ENCODE results near the gene ITGA1.
"Not testable (repeated sequence)": the region's sequence is repeated elsewhere in the genome, so short reads cannot be mapped to it uniquely, and the experiment has no call there.

ITGA1 gene

GRCh38 chr5:52811067-52811749 is 23.5 kb downstream of the ITGA1 start:
- Histone ChIP-seq H3K27ac (ENCODE audit: low read depth, low read length) (no peak overlapping the region), H3K9ac (ENCODE audit: low read length) (no peak overlapping the region), H3K9me3 (ENCODE audit: control insufficient read depth, insufficient read depth, low read depth, low read length) (no peaks in the 10 kb centered on the region), H3K4me3 (ENCODE audit: low read depth, low read length) (no peak overlapping the region), H3K36me3 (ENCODE audit: control insufficient read depth, insufficient read depth, low read length) (no peaks in the 10 kb centered on the region), H3K27me3 (ENCODE audit: control insufficient read depth, insufficient read depth, low read length) (no peaks in the 10 kb centered on the region), H3K4me1 (ENCODE audit: control insufficient read depth, insufficient read depth, low read length) (no peaks in the 10 kb centered on the region)

- Histone ChIP-seq H3K27ac (ENCODE audit: low read depth, low read length) (no peak overlapping the region), H3K9ac (ENCODE audit: low read length) (no peak overlapping the region), H3K36me3 (ENCODE audit: control insufficient read depth, insufficient read depth, low read length) (no peaks in the 10 kb centered on the region), H3K27me3 (ENCODE audit: control insufficient read depth, insufficient read depth, low read length) (no peaks in the 10 kb centered on the region), H3K4me1 (ENCODE audit: control insufficient read depth, insufficient read depth, low read length) (peaks cover 6% of the 10 kb centered on the region; the same call in 1 of the 2 replicates), H3K4me3 (ENCODE audit: low read depth, low read length) (no peak overlapping the region), H3K9me3 (ENCODE audit: control insufficient read depth, insufficient read depth, low read depth, low read length) (no peaks in the 10 kb centered on the region)
Measured at GRCh38 chr5:52814352-52815148, 26.8 kb downstream of the ITGA1 start.

- Histone ChIP-seq H3K9me3 (ENCODE audit: control insufficient read depth, insufficient read depth, low read depth, low read length) (no peaks in the 10 kb centered on the region), H3K4me1 (ENCODE audit: control insufficient read depth, insufficient read depth, low read length) (peaks cover 6% of the 10 kb centered on the region; the same call in 1 of the 2 replicates), H3K4me3 (ENCODE audit: low read depth, low read length) (no peak overlapping the region), H3K27me3 (ENCODE audit: control insufficient read depth, insufficient read depth, low read length) (no peaks in the 10 kb centered on the region), H3K36me3 (ENCODE audit: control insufficient read depth, insufficient read depth, low read length) (no peaks in the 10 kb centered on the region), H3K27ac (ENCODE audit: low read depth, low read length) (no peak overlapping the region), H3K9ac (ENCODE audit: low read length) (no peak overlapping the region)
Measured at GRCh38 chr5:52817818-52818217, 30.1 kb downstream of the ITGA1 start.

GRCh38 chr5:52818360-52818759 is 30.6 kb downstream of the ITGA1 start:
- H3K9me3 ChIP-seq (ENCODE audit: control insufficient read depth, insufficient read depth, low read depth, low read length), result no peaks in the 10 kb centered on the region
- H3K9ac ChIP-seq (ENCODE audit: low read length), result no peak overlapping the region
- H3K4me1 ChIP-seq (ENCODE audit: control insufficient read depth, insufficient read depth, low read length), result peaks cover 6% of the 10 kb centered on the region; the same call in 1 of the 2 replicates
- no peak overlapping the region for H3K27ac ChIP-seq (ENCODE audit: low read depth, low read length)
- H3K36me3 ChIP-seq (ENCODE audit: control insufficient read depth, insufficient read depth, low read length), result no peaks in the 10 kb centered on the region
- no peak overlapping the region for H3K4me3 ChIP-seq (ENCODE audit: low read depth, low read length)
- no peaks in the 10 kb centered on the region for H3K27me3 ChIP-seq (ENCODE audit: control insufficient read depth, insufficient read depth, low read length)

GRCh38 chr5:52818807-52819206 is 31.1 kb downstream of the ITGA1 start:
- H3K9me3 ChIP-seq (ENCODE audit: control insufficient read depth, insufficient read depth, low read depth, low read length); H3K36me3 ChIP-seq (ENCODE audit: control insufficient read depth, insufficient read depth, low read length); H3K4me1 ChIP-seq (ENCODE audit: control insufficient read depth, insufficient read depth, low read length); H3K4me3 ChIP-seq (ENCODE audit: low read depth, low read length); H3K27me3 ChIP-seq (ENCODE audit: control insufficient read depth, insufficient read depth, low read length); H3K9ac ChIP-seq (ENCODE audit: low read length); H3K27ac ChIP-seq (ENCODE audit: low read depth, low read length): not testable (repeated sequence)

GRCh38 chr5:52821901-52822300 is 34.2 kb downstream of the ITGA1 start:
- Histone ChIP-seq H3K27ac (ENCODE audit: low read depth, low read length) (no peak overlapping the region), H3K27me3 (ENCODE audit: control insufficient read depth, insufficient read depth, low read length) (no peaks in the 10 kb centered on the region), H3K4me1 (ENCODE audit: control insufficient read depth, insufficient read depth, low read length) (peaks cover 6% of the 10 kb centered on the region; the same call in 1 of the 2 replicates), H3K9ac (ENCODE audit: low read length) (no peak overlapping the region), H3K36me3 (ENCODE audit: control insufficient read depth, insufficient read depth, low read length) (no peaks in the 10 kb centered on the region), H3K4me3 (ENCODE audit: low read depth, low read length) (no peak overlapping the region), H3K9me3 (ENCODE audit: control insufficient read depth, insufficient read depth, low read depth, low read length) (no peaks in the 10 kb centered on the region)

GRCh38 chr5:52822437-52822836 is 34.7 kb downstream of the ITGA1 start:
- no peak overlapping the region for H3K9ac ChIP-seq (ENCODE audit: low read length)
- no peaks in the 10 kb centered on the region for H3K9me3 ChIP-seq (ENCODE audit: control insufficient read depth, insufficient read depth, low read depth, low read length)
- peaks cover under 1% of the 10 kb centered on the region; the same call in 1 of the 2 replicates for H3K4me1 ChIP-seq (ENCODE audit: control insufficient read depth, insufficient read depth, low read length)
- H3K27me3 ChIP-seq (ENCODE audit: control insufficient read depth, insufficient read depth, low read length), result no peaks in the 10 kb centered on the region
- no peak overlapping the region for H3K27ac ChIP-seq (ENCODE audit: low read depth, low read length)
- H3K4me3 ChIP-seq (ENCODE audit: low read depth, low read length), result no peak overlapping the region
- no peaks in the 10 kb centered on the region for H3K36me3 ChIP-seq (ENCODE audit: control insufficient read depth, insufficient read depth, low read length)

GRCh38 chr5:52824827-52825226 is 37.1 kb downstream of the ITGA1 start:
- Histone ChIP-seq H3K4me1 (ENCODE audit: control insufficient read depth, insufficient read depth, low read length) (no peaks in the 10 kb centered on the region), H3K27me3 (ENCODE audit: control insufficient read depth, insufficient read depth, low read length) (no peaks in the 10 kb centered on the region), H3K27ac (ENCODE audit: low read depth, low read length) (no peak overlapping the region), H3K9me3 (ENCODE audit: control insufficient read depth, insufficient read depth, low read depth, low read length) (peaks cover 4% of the 10 kb centered on the region; the same call in 1 of the 2 replicates), H3K36me3 (ENCODE audit: control insufficient read depth, insufficient read depth, low read length) (no peaks in the 10 kb centered on the region), H3K9ac (ENCODE audit: low read length) (no peak overlapping the region), H3K4me3 (ENCODE audit: low read depth, low read length) (no peak overlapping the region)

- peaks cover 4% of the 10 kb centered on the region; the same call in 1 of the 2 replicates for H3K9me3 ChIP-seq (ENCODE audit: control insufficient read depth, insufficient read depth, low read depth, low read length)
- H3K4me3 ChIP-seq (ENCODE audit: low read depth, low read length), result no peak overlapping the region
- no peak overlapping the region for H3K27ac ChIP-seq (ENCODE audit: low read depth, low read length)
- H3K9ac ChIP-seq (ENCODE audit: low read length), result no peak overlapping the region
- no peaks in the 10 kb centered on the region for H3K4me1 ChIP-seq (ENCODE audit: control insufficient read depth, insufficient read depth, low read length)
- H3K36me3 ChIP-seq (ENCODE audit: control insufficient read depth, insufficient read depth, low read length), result no peaks in the 10 kb centered on the region
- H3K27me3 ChIP-seq (ENCODE audit: control insufficient read depth, insufficient read depth, low read length), result no peaks in the 10 kb centered on the region
Measured at GRCh38 chr5:52825826-52826225, 38.1 kb downstream of the ITGA1 start.

GRCh38 chr5:52827815-52828214 is 40.1 kb downstream of the ITGA1 start:
- no peak overlapping the region for H3K27ac ChIP-seq (ENCODE audit: low read depth, low read length)

GRCh38 chr5:52829664-52830063 is 41.9 kb downstream of the ITGA1 start:
- no peaks in the 10 kb centered on the region for H3K4me1 ChIP-seq (ENCODE audit: control insufficient read depth, insufficient read depth, low read length)
- no peaks in the 10 kb centered on the region for H3K27me3 ChIP-seq (ENCODE audit: control insufficient read depth, insufficient read depth, low read length)

More at GRCh38 chr5:52827815-52828214, 40.1 kb downstream of the ITGA1 start:
- H3K4me1 ChIP-seq (ENCODE audit: control insufficient read depth, insufficient read depth, low read length), result no peaks in the 10 kb centered on the region
- no peak overlapping the region for H3K9ac ChIP-seq (ENCODE audit: low read length)
- no peak overlapping the region for H3K4me3 ChIP-seq (ENCODE audit: low read depth, low read length)
- H3K27me3 ChIP-seq (ENCODE audit: control insufficient read depth, insufficient read depth, low read length), result no peaks in the 10 kb centered on the region
- no peaks in the 10 kb centered on the region for H3K36me3 ChIP-seq (ENCODE audit: control insufficient read depth, insufficient read depth, low read length)
- H3K9me3 ChIP-seq (ENCODE audit: control insufficient read depth, insufficient read depth, low read depth, low read length), result peaks cover 4% of the 10 kb centered on the region; the same call in 1 of the 2 replicates

More at GRCh38 chr5:52829664-52830063, 41.9 kb downstream of the ITGA1 start:
- Histone ChIP-seq H3K9ac (ENCODE audit: low read length) (no peak overlapping the region), H3K4me3 (ENCODE audit: low read depth, low read length) (no peak overlapping the region), H3K9me3 (ENCODE audit: control insufficient read depth, insufficient read depth, low read depth, low read length) (peaks cover 4% of the 10 kb centered on the region; the same call in 1 of the 2 replicates), H3K27ac (ENCODE audit: low read depth, low read length) (no peak overlapping the region), H3K36me3 (ENCODE audit: control insufficient read depth, insufficient read depth, low read length) (no peaks in the 10 kb centered on the region)
